PC-3 (cell line): ENCODE data around the gene RAB3C. TPM values are rescaled to one million over a fixed set of nuclear protein-coding genes. Genes with fewer than 3 reads are reported as not detected.
A peak's percentile ranks its signal among the peaks of the same experiment; 100 is the strongest.

Experiments
- ATAC-seq: fragments of 200-7000 bp; cut with Tn5 transposase; 2 replicates; pipeline ENCODE4 v1.9.1; 2020; ENCODE audit warnings: mild to moderate bottlenecking, moderate library complexity
- BruUV-seq: library from RNA; stranded (reverse); fragments of 400-500 nt; replicated peaks from 2 replicates; lab custom pipeline; 2021; lab: Mats Ljungman, UMichigan
- CTCF ChIA-PET: fragments of 300-600 bp; sonication (Branson Sonifier 250); formaldehyde crosslinking; loops from one replicate; lab custom pipeline; 2022; ENCODE audit warnings: antibody characterized with exemption; lab: Charles Lee
- POLR2A ChIA-PET: fragments of 300-600 bp; sonication (Branson Sonifier 250); formaldehyde crosslinking; loops from one replicate; lab custom pipeline; 2022; ENCODE audit warnings: antibody characterized with exemption; ENCODE audit not compliant: unreplicated experiment; lab: Charles Lee
- DNase-seq: peaks from one replicate; pipeline ENCODE4 v3.0.0-alpha.2; 2015
- H2AFZ ChIP-seq: fragments of 300-600 bp; sonication (generic); 2 replicates; pipeline ENCODE4 v1.6.0; 2016; ENCODE audit warnings: antibody characterized with exemption, low read length
- H3F3A ChIP-seq: fragments of 300-600 bp; sonication (generic); one replicate; pipeline ENCODE4 v1.6.0; 2017; ENCODE audit warnings: antibody characterized with exemption, low read length, control low read depth, mild to moderate bottlenecking; ENCODE audit not compliant: unreplicated experiment
- H3K27ac ChIP-seq: fragments of 300-600 bp; sonication (generic); 2 replicates; pipeline ENCODE4 v1.5.1; 2016; ENCODE audit warnings: mild to moderate bottlenecking, low read length
- H3K27me3 ChIP-seq: fragments of 300-600 bp; sonication (generic); 2 replicates; pipeline ENCODE4 v1.6.1; 2016; ENCODE audit warnings: low read length, mixed read lengths
- H3K36me3 ChIP-seq: fragments of 300-600 bp; sonication (generic); 2 replicates; pipeline ENCODE4 v1.6.1; 2016; ENCODE audit warnings: low read depth, mixed run types, low read length, mixed read lengths
- H3K4me1 ChIP-seq: fragments of 300-600 bp; sonication (generic); 2 replicates; pipeline ENCODE4 v1.5.1; 2016; ENCODE audit warnings: low read length; ENCODE audit not compliant: insufficient read depth
- H3K4me2 ChIP-seq: fragments of 300-600 bp; sonication (generic); 2 replicates; pipeline ENCODE4 v1.6.0; 2016; ENCODE audit warnings: low read length
- H3K4me3 ChIP-seq: fragments of 300-600 bp; sonication (generic); 2 replicates; pipeline ENCODE4 v1.5.1; 2016; ENCODE audit warnings: mild to moderate bottlenecking, low read length, mixed read lengths
- H3K79me2 ChIP-seq: fragments of 300-600 bp; sonication (generic); 2 replicates; pipeline ENCODE4 v1.6.1; 2017; ENCODE audit warnings: low read length, mixed read lengths
- H3K9ac ChIP-seq: fragments of 300-600 bp; sonication (generic); 2 replicates; pipeline ENCODE4 v1.6.0; 2016; ENCODE audit warnings: mild to moderate bottlenecking, low read length
- H3K9me2 ChIP-seq: fragments of 300-600 bp; sonication (generic); replicated peaks from 2 replicates; pipeline ENCODE4 v1.6.1; 2016; ENCODE audit warnings: mixed run types, low read length, mixed read lengths
- H3K9me3 ChIP-seq: fragments of 300-600 bp; sonication (generic); 2 replicates; pipeline ENCODE4 v1.6.1; 2016; ENCODE audit warnings: low read length, mixed read lengths
- H4K20me1 ChIP-seq: fragments of 300-600 bp; sonication (generic); 2 replicates; pipeline ENCODE4 v1.6.1; 2016; ENCODE audit warnings: low read length, mixed read lengths
- EZH2 ChIP-seq: fragments of 300-600 bp; sonication (generic); IDR thresholded peaks from one replicate; pipeline ENCODE4 v1.6.1; 2017; ENCODE audit warnings: antibody characterized with exemption, mild to moderate bottlenecking, low read length; ENCODE audit not compliant: unreplicated experiment
- EZH2phosphoT487 ChIP-seq: fragments of 300-600 bp; sonication (generic); IDR thresholded peaks from 2 replicates; pipeline ENCODE4 v1.6.1; 2018; ENCODE audit warnings: mild to moderate bottlenecking, antibody characterized with exemption, low read length, borderline replicate concordance
- intact Hi-C: fragments of 100-400 bp; cut with micrococcal nuclease; formaldehyde crosslinking; loops from 2 replicates; pipeline ENCODE4 v1.9.0; 2023
- total RNA-seq: library from RNA; depleted of rRNA; stranded (reverse); fragments of >200 nt; gene quantifications from 2 replicates; pipeline ENCODE4 v1.2.3, GENCODE V29; 2014
- TF ChIP-seq, protein P1 (sequence below): fragments of 300-600 bp; sonication (generic); conservative IDR thresholded peaks from 2 replicates; pipeline ENCODE4 v1.5.1; 2017; ENCODE audit warnings: antibody characterized with exemption, low read depth, mild to moderate bottlenecking, low read length

The RAB3C gene
- total RNA-seq, 1 experiment from 2014 or later = not detected

DNA sequence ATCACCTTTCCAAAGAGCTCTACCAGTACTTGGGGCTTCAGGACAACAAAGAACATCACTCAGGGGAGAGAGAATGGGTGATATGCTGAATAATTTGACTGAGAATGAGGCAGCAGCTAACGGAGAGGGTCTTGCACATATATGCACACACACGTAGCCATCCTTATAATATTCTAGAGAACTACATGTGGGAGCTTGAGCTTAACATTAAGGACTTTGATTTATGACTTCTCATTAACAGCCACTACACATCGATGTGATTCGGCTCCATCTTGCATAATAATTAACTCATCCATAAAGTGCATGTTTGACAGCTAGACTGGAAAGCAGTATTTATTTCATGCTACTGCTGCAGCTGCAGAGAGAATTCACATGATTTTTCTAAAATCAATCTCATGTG is 163.4 kb downstream of the RAB3C start:
- Histone ChIP-seq H3K27ac (no peak overlapping the region), H3K4me2 (no peak overlapping the region), H3K4me1 (no peaks in the 10 kb centered on the region), H3F3A (no peaks in the 10 kb centered on the region), H3K27me3 (peaks cover 27% of the 10 kb centered on the region), H4K20me1 (no peaks in the 10 kb centered on the region), H3K9me3 (no peaks in the 10 kb centered on the region), H3K4me3 (no peak overlapping the region), H3K9me2 (no peaks in the 10 kb centered on the region), H3K9ac (no peak overlapping the region), H2AFZ (no peak overlapping the region), H3K79me2 (no peaks in the 10 kb centered on the region), H3K36me3 (no peaks in the 10 kb centered on the region)
- BruUV-seq = no TSS peak
- ChIA-PET POLR2A (no interaction called here), CTCF (no interaction called here)
- DNase-seq = no peak
- ATAC-seq = no peak
- TF ChIP-seq EZH2phosphoT487 (no peak), EZH2 (no peak)
- TF ChIP-seq, protein P1, sequence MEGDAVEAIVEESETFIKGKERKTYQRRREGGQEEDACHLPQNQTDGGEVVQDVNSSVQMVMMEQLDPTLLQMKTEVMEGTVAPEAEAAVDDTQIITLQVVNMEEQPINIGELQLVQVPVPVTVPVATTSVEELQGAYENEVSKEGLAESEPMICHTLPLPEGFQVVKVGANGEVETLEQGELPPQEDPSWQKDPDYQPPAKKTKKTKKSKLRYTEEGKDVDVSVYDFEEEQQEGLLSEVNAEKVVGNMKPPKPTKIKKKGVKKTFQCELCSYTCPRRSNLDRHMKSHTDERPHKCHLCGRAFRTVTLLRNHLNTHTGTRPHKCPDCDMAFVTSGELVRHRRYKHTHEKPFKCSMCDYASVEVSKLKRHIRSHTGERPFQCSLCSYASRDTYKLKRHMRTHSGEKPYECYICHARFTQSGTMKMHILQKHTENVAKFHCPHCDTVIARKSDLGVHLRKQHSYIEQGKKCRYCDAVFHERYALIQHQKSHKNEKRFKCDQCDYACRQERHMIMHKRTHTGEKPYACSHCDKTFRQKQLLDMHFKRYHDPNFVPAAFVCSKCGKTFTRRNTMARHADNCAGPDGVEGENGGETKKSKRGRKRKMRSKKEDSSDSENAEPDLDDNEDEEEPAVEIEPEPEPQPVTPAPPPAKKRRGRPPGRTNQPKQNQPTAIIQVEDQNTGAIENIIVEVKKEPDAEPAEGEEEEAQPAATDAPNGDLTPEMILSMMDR = no peak
- intact Hi-C loops = no loop called here

DNA sequence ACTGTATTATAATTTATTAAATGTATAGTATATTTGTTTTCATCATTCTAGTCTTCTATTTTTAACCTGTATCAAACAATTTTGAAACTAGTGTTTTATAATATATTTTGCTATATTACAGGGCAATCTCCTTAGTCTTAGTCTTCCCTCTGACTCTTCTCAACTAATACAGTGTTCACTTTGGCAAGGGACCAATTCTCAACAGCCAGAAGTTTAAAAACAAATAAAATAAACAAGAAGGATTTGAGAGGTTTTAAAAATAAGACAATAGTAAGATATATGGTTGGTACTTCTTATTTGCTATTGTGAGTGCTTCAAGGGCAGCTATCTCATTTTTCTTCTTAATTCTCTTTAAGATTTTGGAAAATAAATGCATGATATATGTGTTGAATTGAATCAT is 167.2 kb downstream of the RAB3C start:
- ChIA-PET CTCF (no interaction called here), POLR2A (no interaction called here)
- no peak for ATAC-seq
- Histone ChIP-seq H3K27me3 (peaks cover 18% of the 10 kb centered on the region), H2AFZ (no peak overlapping the region), H3K4me1 (no peaks in the 10 kb centered on the region), H3K9me2 (no peaks in the 10 kb centered on the region), H4K20me1 (no peaks in the 10 kb centered on the region), H3K27ac (no peak overlapping the region), H3K9ac (no peak overlapping the region), H3K9me3 (no peaks in the 10 kb centered on the region), H3F3A (no peaks in the 10 kb centered on the region), H3K36me3 (no peaks in the 10 kb centered on the region), H3K79me2 (no peaks in the 10 kb centered on the region), H3K4me3 (no peak overlapping the region), H3K4me2 (no peak overlapping the region)
- TF ChIP-seq EZH2phosphoT487 (no peak), EZH2 (no peak)
- TF ChIP-seq, protein P1 = no peak
- DNase-seq = no peak
- intact Hi-C loops = no loop called here
- BruUV-seq = no TSS peak

DNA sequence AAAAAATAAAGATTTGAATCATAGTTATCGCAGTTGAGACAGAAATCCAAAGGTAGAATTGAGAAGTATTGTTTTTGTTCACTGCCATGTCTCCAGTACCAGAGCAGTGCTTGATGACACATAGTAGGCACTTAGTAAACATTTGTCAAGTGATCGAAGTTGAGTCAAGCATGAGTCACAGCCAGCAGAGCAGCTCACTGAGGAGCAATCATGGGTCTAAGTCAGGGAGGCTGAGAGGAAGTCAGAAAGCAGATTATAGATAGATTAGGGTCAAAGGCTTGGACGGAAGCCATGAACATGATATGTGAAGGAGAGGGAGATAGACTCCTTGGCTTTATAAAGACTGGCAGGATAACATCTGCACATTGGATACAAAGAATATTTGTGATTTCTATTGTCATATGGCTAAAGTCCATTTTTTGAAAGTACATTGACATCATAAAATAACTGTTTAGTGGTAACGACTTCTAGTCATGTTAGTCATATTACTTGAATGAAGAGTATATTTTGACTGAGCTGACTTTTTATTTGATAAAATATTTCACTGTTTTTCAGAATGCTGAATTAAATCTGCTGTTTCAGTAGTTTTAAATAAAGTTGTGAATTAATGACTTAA is 168.5 kb downstream of the RAB3C start:
- no peaks in the 10 kb centered on the region for H3F3A ChIP-seq
- H3K27ac ChIP-seq = no peak overlapping the region
- CTCF ChIA-PET = no interaction called here
- no peak overlapping the region for H3K4me3 ChIP-seq
- no TSS peak for BruUV-seq
- H4K20me1 ChIP-seq = no peaks in the 10 kb centered on the region
- H3K4me1 ChIP-seq = no peaks in the 10 kb centered on the region
- no peak for TF ChIP-seq EZH2
- TF ChIP-seq, protein P1 = no peak
- no peak for TF ChIP-seq EZH2phosphoT487
- H3K27me3 ChIP-seq = peaks cover 11% of the 10 kb centered on the region
- ATAC-seq (no peak), DNase-seq (peak; percentile 52)
- intact Hi-C loops = no loop called here
- POLR2A ChIA-PET = no interaction called here
- H3K9ac ChIP-seq = no peak overlapping the region
- H3K4me2 ChIP-seq = no peak overlapping the region
- H3K9me2 ChIP-seq = no peaks in the 10 kb centered on the region
- H2AFZ ChIP-seq = no peak overlapping the region
- H3K79me2 ChIP-seq = no peaks in the 10 kb centered on the region
- no peaks in the 10 kb centered on the region for H3K9me3 ChIP-seq
- H3K36me3 ChIP-seq = no peaks in the 10 kb centered on the region
